Glutamatergic neuron (in vitro differentiated cells): Measurements from ENCODE around the gene CSRNP3. TPM values are rescaled to one million over a fixed set of nuclear protein-coding genes. Genes with fewer than 3 reads are reported as not detected.
A peak's percentile ranks its signal among the peaks of the same experiment; 100 is the strongest.

ENCODE experiments used
- DNase-seq: peaks from one replicate; pipeline ENCODE4 v3.0.0; 2022
- H3K27ac Mint-ChIP-seq: one replicate; pipeline ENCODE4 v1.8.0; 2020; ENCODE audit warnings: mild to moderate bottlenecking, mixed read lengths, inconsistent platforms; ENCODE audit not compliant: unreplicated experiment
- H3K27me3 Mint-ChIP-seq: one replicate; pipeline ENCODE4 v1.8.0; 2020; ENCODE audit warnings: mild to moderate bottlenecking, moderate library complexity, mixed read lengths, inconsistent platforms; ENCODE audit not compliant: unreplicated experiment
- H3K36me3 Mint-ChIP-seq: one replicate; pipeline ENCODE4 v1.8.0; 2020; ENCODE audit warnings: mild to moderate bottlenecking, mixed read lengths, inconsistent platforms; ENCODE audit not compliant: unreplicated experiment
- H3K4me1 Mint-ChIP-seq: one replicate; pipeline ENCODE4 v1.8.0; 2020; ENCODE audit warnings: mild to moderate bottlenecking, low read depth, mixed read lengths, inconsistent platforms; ENCODE audit not compliant: unreplicated experiment
- H3K4me3 Mint-ChIP-seq: one replicate; pipeline ENCODE4 v1.8.0; 2020; ENCODE audit warnings: mild to moderate bottlenecking, mixed read lengths, inconsistent platforms; ENCODE audit not compliant: unreplicated experiment
- H3K9me3 Mint-ChIP-seq: one replicate; pipeline ENCODE4 v1.8.0; 2020; ENCODE audit warnings: mild to moderate bottlenecking, moderate library complexity, mixed read lengths, inconsistent platforms; ENCODE audit not compliant: unreplicated experiment
- CTCF ChIP-seq: fragments of 200-600 bp; sonication (generic); IDR thresholded peaks from one replicate; pipeline ENCODE4 v1.5.0; 2021; ENCODE audit not compliant: partially characterized antibody, unreplicated experiment
- total RNA-seq: library from RNA; stranded (reverse); fragmentation: NEBNext Ultra II Directional; extraction: Animal tissue kit (Norgen Biotek cat#: 25700); gene quantifications from one replicate; pipeline ENCODE4 v1.2.1, GENCODE V29; 2021; ENCODE audit not compliant: unreplicated experiment

The CSRNP3 gene
- total RNA-seq, 1 donor from 2014 or later, result 23.0 TPM

GRCh38 chr2:165692906-165693305, 223.4 kb downstream of the CSRNP3 start:
- no peak for DNase-seq
- Mint-ChIP-seq H3K9me3 (peaks cover 2% of the 10 kb centered on the region), H3K36me3 (no peaks in the 10 kb centered on the region), H3K27ac (no peak overlapping the region), H3K4me1 (peaks cover 2% of the 10 kb centered on the region), H3K4me3 (no peak overlapping the region), H3K27me3 (no peaks in the 10 kb centered on the region)
- TF ChIP-seq CTCF, result no peak

GRCh38 chr2:165693838-165694237, 224.3 kb downstream of the CSRNP3 start:
- H3K4me1 Mint-ChIP-seq, result peaks cover 8% of the 10 kb centered on the region

GRCh38 chr2:165697748-165698443, 228.4 kb downstream of the CSRNP3 start:
- no peak for DNase-seq
- H3K4me1 Mint-ChIP-seq, result peaks cover 17% of the 10 kb centered on the region

More at GRCh38 chr2:165693838-165694237, 224.3 kb downstream of the CSRNP3 start:
- H3K4me3 Mint-ChIP-seq, result no peak overlapping the region
- no peak for DNase-seq
- H3K27ac Mint-ChIP-seq, result no peak overlapping the region
- H3K36me3 Mint-ChIP-seq, result no peaks in the 10 kb centered on the region
- no peaks in the 10 kb centered on the region for H3K27me3 Mint-ChIP-seq
- peaks cover 2% of the 10 kb centered on the region for H3K9me3 Mint-ChIP-seq
- TF ChIP-seq CTCF, result no peak

DNA sequence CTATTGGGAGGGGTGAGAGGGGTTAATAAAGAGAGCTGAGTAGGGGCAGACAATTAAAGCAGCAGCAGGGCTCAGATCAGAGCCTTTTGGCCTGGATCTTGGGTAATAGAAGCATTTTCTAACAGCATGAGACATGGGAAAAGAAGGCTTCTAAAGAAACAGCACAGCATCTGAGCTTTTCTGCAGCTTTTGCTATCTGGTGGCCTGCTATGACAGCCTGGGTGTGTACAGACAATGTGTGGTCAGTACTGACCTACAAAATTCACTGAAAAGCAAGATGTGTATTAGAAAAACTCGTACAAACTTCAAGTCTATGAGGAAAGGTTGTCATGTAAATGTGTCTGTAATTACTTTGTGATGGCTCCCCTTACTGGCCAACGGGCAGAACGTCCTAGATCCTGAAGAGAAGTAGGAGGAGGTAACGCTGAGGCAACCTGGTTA, 229.0 kb downstream of the CSRNP3 start:
- DNase-seq, result peak; percentile 18
- no peaks in the 10 kb centered on the region for H3K9me3 Mint-ChIP-seq
- no peak overlapping the region for H3K4me3 Mint-ChIP-seq
- peak; percentile 40 for TF ChIP-seq CTCF
- no peaks in the 10 kb centered on the region for H3K36me3 Mint-ChIP-seq
- peaks cover 17% of the 10 kb centered on the region for H3K4me1 Mint-ChIP-seq
- H3K27ac Mint-ChIP-seq, result peak overlapping the region; percentile 14
- no peaks in the 10 kb centered on the region for H3K27me3 Mint-ChIP-seq

More at GRCh38 chr2:165697748-165698443, 228.4 kb downstream of the CSRNP3 start:
- Mint-ChIP-seq H3K9me3 (no peaks in the 10 kb centered on the region), H3K27ac (peak overlapping the region; percentile 14), H3K36me3 (no peaks in the 10 kb centered on the region), H3K27me3 (no peaks in the 10 kb centered on the region), H3K4me3 (no peak overlapping the region)
- TF ChIP-seq CTCF, result no peak

GRCh38 chr2:165699946-165700345, 230.4 kb downstream of the CSRNP3 start:
- no peaks in the 10 kb centered on the region for H3K9me3 Mint-ChIP-seq
- no peak for DNase-seq
- H3K36me3 Mint-ChIP-seq, result no peaks in the 10 kb centered on the region
- no peak overlapping the region for H3K4me3 Mint-ChIP-seq
- no peak for TF ChIP-seq CTCF
- no peaks in the 10 kb centered on the region for H3K27me3 Mint-ChIP-seq
- H3K4me1 Mint-ChIP-seq, result peaks cover 17% of the 10 kb centered on the region
- no peak overlapping the region for H3K27ac Mint-ChIP-seq
